Myometrial cell (primary cell): ENCODE results near the gene BEX3. TPM values are rescaled to one million over a fixed set of nuclear protein-coding genes. Genes with fewer than 3 reads are reported as not detected.

Experiments
- total RNA-seq: library from RNA; depleted of rRNA; stranded (reverse); fragments of >200 nt; gene quantifications from 2 replicates; pipeline ENCODE4 v1.2.3, GENCODE V29; 2015

BEX3 gene
- 264 and 317 TPM in 2 replicates for total RNA-seq

DNA sequence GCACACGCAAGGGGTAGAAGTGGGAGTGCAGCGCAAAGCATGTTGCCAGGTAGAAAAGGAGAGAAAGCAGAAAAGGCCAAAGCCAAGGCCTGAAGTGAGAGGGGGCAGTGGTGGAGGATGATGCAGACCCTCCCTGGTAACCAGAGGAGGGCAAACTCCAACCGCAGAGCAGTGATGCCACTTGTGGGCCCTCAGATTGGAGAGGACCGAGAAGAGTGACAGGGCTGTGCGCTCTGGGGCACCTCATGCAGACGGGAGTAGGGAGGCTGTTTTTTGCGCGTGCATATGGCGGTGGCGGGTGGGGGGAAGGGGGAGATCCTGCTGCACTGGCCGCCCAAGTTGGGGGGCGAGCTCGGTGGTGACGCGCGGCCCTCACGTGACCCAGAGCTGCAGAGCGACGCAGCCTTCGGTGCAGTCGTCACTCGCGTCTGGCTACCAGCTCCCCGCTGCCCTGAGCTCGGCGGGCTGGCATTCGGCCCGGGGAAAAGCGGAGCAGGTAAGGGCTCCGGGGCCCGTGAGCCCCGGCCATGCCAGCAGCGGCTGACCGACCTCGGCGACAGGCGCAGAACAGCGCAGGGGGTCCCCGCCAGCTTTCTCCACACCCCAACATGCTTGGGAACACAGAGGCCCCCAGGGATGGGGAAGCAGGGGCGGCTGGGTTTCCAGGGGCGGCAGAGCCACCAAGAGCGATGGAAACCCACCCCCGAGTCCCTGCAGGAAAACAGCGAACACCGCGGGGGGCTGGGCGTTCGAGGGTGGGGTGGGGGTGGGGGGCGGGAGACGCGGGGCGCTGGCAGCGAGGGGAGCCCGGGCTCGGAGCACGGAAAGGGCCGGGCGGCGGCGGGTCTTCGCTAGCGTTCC is at the start of gene BEX3:
Gene BEX3 (plus strand): TSS at position 421 of the 861 bp plus-strand sequence. CDS start 984 bp downstream, outside the sequence.

GRCh38 chrX:103329991-103330390 is 46.3 kb upstream of the BEX3 start, which contains the start of gene TCEAL7:
Gene TCEAL7, plus strand, starts transcription at chrX:103330239. Its CDS starts 1,165 bp downstream, at chrX:103331404.

DNA sequence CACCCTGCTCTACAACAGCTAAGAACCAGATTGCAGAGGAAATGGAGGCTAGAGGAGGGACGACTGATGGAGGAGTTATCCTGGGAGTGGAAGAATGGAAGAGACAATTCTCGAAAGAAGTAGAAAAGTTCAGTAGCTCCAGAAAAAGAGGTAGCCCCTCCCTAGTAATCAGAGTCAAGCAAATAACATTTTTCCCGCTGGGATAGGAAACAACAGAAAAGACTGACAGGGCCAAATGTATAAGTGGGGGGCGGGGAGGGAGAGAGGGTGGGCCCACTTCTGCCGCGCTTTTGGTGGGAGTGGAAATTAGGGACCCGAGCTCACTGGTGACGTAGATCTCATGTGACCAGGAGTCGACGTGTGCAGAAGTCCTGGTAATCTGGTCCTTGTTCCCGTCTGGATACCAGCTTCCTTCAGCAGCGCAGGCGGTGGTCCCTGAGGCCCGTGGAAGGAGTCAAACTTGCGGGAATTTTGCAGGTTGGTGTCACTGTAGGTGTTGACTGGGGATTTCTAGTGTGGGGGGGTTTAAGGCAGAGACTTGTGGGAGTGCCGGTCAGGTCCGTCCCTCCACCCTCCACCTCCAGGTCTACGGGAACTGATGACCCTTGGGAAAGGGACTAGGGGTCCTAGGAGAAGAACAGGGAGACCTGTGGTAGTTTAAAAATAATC is 20.1 kb upstream of the BEX3 start, which contains the start of gene TCEAL9:
Gene TCEAL9 (plus strand): TSS at position 377 of the 669 bp plus-strand sequence. CDS start 1,179 bp downstream, outside the sequence.

Other genes with a start within 250 kb of the BEX3 start
- gene BEX4, start 161.4 kb upstream of the BEX3 start, total RNA-seq: 12.4 and 17.9 TPM in 2 replicates
- 82.2 and 105 TPM in 2 replicates for gene TCEAL8, start 121.4 kb upstream of the BEX3 start, total RNA-seq
- not detected in 2 replicates for gene TCEAL5, start 99.8 kb upstream of the BEX3 start, total RNA-seq
- gene BEX2, start 65.5 kb upstream of the BEX3 start, total RNA-seq: 1.2 TPM in 1 of 2 replicates, not detected in the other
- 43.2 and 54.9 TPM in 2 replicates for gene TCEAL7, start 46.3 kb upstream of the BEX3 start, total RNA-seq
- 73.2 and 117 TPM in 2 replicates for gene TCEAL9, start 20.0 kb upstream of the BEX3 start, total RNA-seq
- gene RAB40A, start 143.0 kb downstream of the BEX3 start, total RNA-seq: not detected in 2 replicates
- gene TCEAL4, start 209.0 kb downstream of the BEX3 start, total RNA-seq: 59.7 and 60.1 TPM in 2 replicates
- gene TCEAL3, start 231.4 kb downstream of the BEX3 start, total RNA-seq: 36.0 and 42.7 TPM in 2 replicates